DMS53 treated with DMSO at 0.1 percent for 48 hours (cell line): ENCODE data around the gene PACSIN2.
"Not testable (repeated sequence)": the region's sequence is repeated elsewhere in the genome, so short reads cannot be mapped to it uniquely, and the experiment has no call there.

Source experiments
- DNase-seq: peaks from one replicate; lab custom pipeline; 2025; ENCODE audit not compliant: unreplicated experiment; lab: John Stamatoyannopoulos, UW

PACSIN2 gene, protein sequence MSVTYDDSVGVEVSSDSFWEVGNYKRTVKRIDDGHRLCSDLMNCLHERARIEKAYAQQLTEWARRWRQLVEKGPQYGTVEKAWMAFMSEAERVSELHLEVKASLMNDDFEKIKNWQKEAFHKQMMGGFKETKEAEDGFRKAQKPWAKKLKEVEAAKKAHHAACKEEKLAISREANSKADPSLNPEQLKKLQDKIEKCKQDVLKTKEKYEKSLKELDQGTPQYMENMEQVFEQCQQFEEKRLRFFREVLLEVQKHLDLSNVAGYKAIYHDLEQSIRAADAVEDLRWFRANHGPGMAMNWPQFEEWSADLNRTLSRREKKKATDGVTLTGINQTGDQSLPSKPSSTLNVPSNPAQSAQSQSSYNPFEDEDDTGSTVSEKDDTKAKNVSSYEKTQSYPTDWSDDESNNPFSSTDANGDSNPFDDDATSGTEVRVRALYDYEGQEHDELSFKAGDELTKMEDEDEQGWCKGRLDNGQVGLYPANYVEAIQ

GRCh38 chr22:43014869-43015676, at the start of gene PACSIN2:
PACSIN2 (minus strand) TSS chr22:43015149; CDS start chr22:42912080, 103,069 bp downstream.
- DNase-seq: peak; percentile 88

GRCh38 chr22:43060183-43060582, 45.2 kb upstream of the PACSIN2 start:
- DNase-seq: no peak

DNA sequence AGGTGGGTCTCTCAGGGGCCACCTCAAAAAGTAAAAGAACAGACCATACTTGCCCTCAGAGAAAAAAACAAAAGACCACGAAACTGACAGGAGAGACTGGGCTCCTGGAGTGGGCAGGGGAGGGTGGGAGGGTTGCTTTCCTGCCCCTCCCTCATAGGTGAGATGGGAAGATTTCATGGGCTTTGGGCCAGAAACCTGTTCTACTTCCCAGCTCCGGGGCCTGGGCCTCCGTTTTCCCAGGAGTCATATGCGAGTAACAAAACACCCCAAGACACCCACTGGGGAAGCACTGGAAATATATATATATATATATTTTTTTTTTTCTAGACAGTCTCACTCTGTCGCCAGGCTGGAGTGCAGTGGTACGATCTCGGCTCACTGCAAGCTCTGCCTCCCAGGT, 42.7 kb upstream of the PACSIN2 start:
- no peak for DNase-seq

- DNase-seq: no peak
Measured at GRCh38 chr22:43053176-43053575, 38.2 kb upstream of the PACSIN2 start.

- no peak for DNase-seq
Measured at GRCh38 chr22:43050995-43051394, 36.0 kb upstream of the PACSIN2 start.

GRCh38 chr22:43047605-43048004, 32.7 kb upstream of the PACSIN2 start:
- no peak for DNase-seq

DNA sequence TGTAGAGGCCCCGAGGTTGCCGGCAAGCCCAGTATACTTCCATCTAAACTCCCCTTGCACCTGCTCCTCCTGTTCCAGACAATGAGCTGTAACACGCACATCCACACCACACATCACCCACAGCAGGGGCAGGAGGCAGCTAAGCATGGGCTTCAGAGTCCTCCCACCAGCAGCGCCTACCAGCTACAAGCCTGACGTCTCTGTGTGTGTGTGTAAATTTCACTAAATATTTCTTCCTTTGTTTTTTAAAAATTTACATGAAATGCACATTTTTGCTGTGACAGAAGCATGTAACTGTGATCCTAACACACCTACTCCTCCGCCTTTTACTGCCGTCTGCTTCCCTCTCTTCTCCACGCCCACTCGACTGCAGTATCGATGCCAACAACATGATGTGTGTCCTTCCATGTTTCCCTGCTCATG, 29.4 kb upstream of the PACSIN2 start:
- DNase-seq: no peak

GRCh38 chr22:43042101-43042780, 27.3 kb upstream of the PACSIN2 start:
- DNase-seq: peak; percentile 76

- no peak for DNase-seq
Measured at GRCh38 chr22:43039800-43040199, 24.9 kb upstream of the PACSIN2 start.

- DNase-seq: no peak
Measured at GRCh38 chr22:43038325-43038724, 23.4 kb upstream of the PACSIN2 start.

DNA sequence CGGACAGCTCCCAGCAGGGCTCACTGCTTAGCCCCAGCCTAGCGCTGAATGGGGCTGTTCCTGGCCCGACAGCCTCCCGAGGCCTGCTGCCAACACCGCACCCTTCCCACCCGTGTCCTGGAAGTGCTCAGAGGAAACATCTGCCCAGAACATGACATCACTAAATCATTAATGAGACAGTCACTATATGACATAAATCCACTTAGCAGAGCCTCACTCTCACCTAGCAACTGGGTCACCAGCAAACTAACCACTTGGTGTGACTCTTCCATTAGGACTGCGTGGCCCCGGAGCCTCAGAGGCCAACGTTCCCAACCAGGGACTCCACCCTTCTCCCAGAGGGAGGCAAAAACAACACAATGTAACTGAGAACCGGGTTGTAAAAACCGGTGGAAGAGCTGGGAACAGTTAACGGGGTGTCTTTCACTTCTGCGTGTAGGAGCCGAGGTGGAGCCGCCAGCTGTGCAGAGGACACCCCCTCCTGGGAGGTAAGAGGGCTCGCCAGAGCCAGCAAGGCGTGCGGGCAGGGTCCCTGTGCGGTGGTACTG, 21.4 kb upstream of the PACSIN2 start:
- DNase-seq: no peak

DNA sequence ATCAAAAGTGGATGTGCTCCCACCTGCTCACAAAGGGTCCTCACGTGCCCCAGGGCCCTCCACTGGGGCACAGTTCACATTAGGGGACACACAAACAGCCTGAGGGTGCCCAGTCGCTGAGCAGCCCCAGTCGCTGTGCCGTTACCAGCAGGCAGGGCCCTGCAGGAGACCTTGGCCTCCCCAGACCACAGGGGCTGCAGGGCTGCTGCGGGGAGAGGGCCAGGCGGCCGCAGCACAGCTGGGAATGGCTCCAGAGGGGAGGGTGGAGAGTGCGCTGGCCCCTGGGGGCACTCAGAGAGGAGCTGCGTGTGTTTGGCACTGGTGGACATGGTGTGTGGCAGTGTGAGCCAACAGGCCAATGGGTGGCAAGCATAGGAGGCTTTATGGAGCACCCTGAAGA, 20.3 kb upstream of the PACSIN2 start:
- DNase-seq: no peak

- DNase-seq: no peak
Measured at GRCh38 chr22:43031617-43032016, 16.7 kb upstream of the PACSIN2 start.

- no peak for DNase-seq
Measured at GRCh38 chr22:43018615-43019014, 3.7 kb upstream of the PACSIN2 start.

- no peak for DNase-seq
Measured at GRCh38 chr22:43017525-43018460, 2.8 kb upstream of the PACSIN2 start.

DNA sequence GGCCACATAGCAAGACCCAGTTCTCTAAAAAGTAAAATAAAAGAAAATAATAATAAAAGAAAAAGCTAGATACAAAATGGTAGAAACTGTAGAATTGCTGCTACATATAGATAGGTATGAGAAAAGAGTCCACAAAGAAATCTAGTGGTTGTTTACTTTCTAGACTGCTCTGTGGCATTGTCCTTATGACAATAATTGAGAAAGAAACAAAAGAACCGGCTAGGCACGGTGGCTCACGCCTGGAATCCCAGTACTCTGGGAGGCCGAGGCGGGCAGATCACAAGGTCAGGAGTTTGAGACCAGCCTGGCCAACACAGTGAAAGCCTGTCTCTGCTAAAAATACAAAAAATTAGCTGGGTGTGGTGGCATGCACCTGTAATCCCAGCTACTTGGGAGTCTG, 1.2 kb upstream of the PACSIN2 start:
- DNase-seq: not testable (repeated sequence)

GRCh38 chr22:43015677-43016042, 711 bp upstream of the PACSIN2 start:
- no peak for DNase-seq

- peak; percentile 1 for DNase-seq
Measured at GRCh38 chr22:43014316-43014868, 557 bp downstream of the PACSIN2 start.

GRCh38 chr22:43013355-43014315, 1.3 kb downstream of the PACSIN2 start:
- no peak for DNase-seq
